Astrocyte (in vitro differentiated cells and primary cell): ENCODE results near the gene BBS9.

Experiments
- EZH2 ChIP-seq: IDR thresholded peaks from 2 replicates; pipeline ENCODE4 v1.6.1; 2012; ENCODE audit warnings: mild to moderate bottlenecking, low read length, inconsistent platforms; ENCODE audit not compliant: insufficient read depth
- TF ChIP-seq, protein P1 (sequence below): IDR thresholded peaks from 2 replicates; pipeline ENCODE4 v1.5.1; 2011; ENCODE audit warnings: low read depth, mild to moderate bottlenecking, inconsistent platforms, low read length, moderate library complexity; ENCODE audit not compliant: insufficient read depth

GRCh38 chr7:33190688-33191304, 61.4 kb downstream of the BBS9 start:
- TF ChIP-seq, protein P1, sequence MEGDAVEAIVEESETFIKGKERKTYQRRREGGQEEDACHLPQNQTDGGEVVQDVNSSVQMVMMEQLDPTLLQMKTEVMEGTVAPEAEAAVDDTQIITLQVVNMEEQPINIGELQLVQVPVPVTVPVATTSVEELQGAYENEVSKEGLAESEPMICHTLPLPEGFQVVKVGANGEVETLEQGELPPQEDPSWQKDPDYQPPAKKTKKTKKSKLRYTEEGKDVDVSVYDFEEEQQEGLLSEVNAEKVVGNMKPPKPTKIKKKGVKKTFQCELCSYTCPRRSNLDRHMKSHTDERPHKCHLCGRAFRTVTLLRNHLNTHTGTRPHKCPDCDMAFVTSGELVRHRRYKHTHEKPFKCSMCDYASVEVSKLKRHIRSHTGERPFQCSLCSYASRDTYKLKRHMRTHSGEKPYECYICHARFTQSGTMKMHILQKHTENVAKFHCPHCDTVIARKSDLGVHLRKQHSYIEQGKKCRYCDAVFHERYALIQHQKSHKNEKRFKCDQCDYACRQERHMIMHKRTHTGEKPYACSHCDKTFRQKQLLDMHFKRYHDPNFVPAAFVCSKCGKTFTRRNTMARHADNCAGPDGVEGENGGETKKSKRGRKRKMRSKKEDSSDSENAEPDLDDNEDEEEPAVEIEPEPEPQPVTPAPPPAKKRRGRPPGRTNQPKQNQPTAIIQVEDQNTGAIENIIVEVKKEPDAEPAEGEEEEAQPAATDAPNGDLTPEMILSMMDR = no peak
- no peak for TF ChIP-seq EZH2
